SU-DHL-6 (cell line): ENCODE data around the gene ASB3.

Source experiments
- H2AFZ ChIP-seq: fragments of 200-600 bp; sonication (generic); 2 replicates; pipeline ENCODE4 v1.6.1; 2014; ENCODE audit warnings: low read depth, mild to moderate bottlenecking, moderate library complexity, mixed read lengths, antibody characterized with exemption, low read length; ENCODE audit not compliant: severe bottlenecking
- H3F3A ChIP-seq: fragments of 200-600 bp; shearing (Covaris generic); 2 replicates; pipeline ENCODE4 v1.6.0; 2016; ENCODE audit warnings: antibody characterized with exemption, mild to moderate bottlenecking; ENCODE audit not compliant: insufficient read depth
- H3K27ac ChIP-seq: fragments of 200-600 bp; sonication (generic); 2 replicates; pipeline ENCODE4 v1.5.1; 2016; ENCODE audit warnings: low read depth, mild to moderate bottlenecking, low read length, moderate library complexity, mixed read lengths
- H3K27me3 ChIP-seq: fragments of 200-600 bp; sonication (generic), shearing (Covaris generic); 2 replicates; pipeline ENCODE4 v1.6.0; 2014; ENCODE audit warnings: mild to moderate bottlenecking, low read length
- H3K36me3 ChIP-seq: fragments of 200-600 bp; sonication (generic); 2 replicates; pipeline ENCODE4 v1.6.1; 2014; ENCODE audit warnings: mild to moderate bottlenecking, low read length, mixed read lengths
- H3K4me2 ChIP-seq: fragments of 300-600, 200-600 bp; shearing (Covaris generic), sonication (generic); 2 replicates; pipeline ENCODE4 v1.6.0; 2014; ENCODE audit warnings: low read length, low read depth, mild to moderate bottlenecking; ENCODE audit not compliant: poor library complexity, severe bottlenecking
- H3K4me3 ChIP-seq: fragments of 200-600 bp; sonication (generic); 2 replicates; pipeline ENCODE4 v1.5.1; 2014; ENCODE audit warnings: antibody characterized with exemption, low read length, mild to moderate bottlenecking, mixed read lengths; ENCODE audit not compliant: insufficient read depth, poor library complexity, severe bottlenecking
- H3K79me2 ChIP-seq: fragments of 200-600 bp; sonication (generic); 2 replicates; pipeline ENCODE4 v1.6.1; 2014; ENCODE audit warnings: mild to moderate bottlenecking, low read length, moderate library complexity; ENCODE audit not compliant: insufficient read depth
- H3K9ac ChIP-seq: fragments of 200-600 bp; sonication (generic); 2 replicates; pipeline ENCODE4 v1.7.0; 2014; ENCODE audit warnings: mild to moderate bottlenecking, low read length
- H3K9me2 ChIP-seq: fragments of 200-600 bp; sonication (generic); replicated peaks from 2 replicates; pipeline ENCODE4 v1.6.1; 2014; ENCODE audit warnings: low read length; ENCODE audit not compliant: insufficient read depth
- H3K9me3 ChIP-seq: fragments of 200-600 bp; sonication (generic); 2 replicates; pipeline ENCODE4 v1.6.1; 2014; ENCODE audit warnings: low read length, mixed read lengths; ENCODE audit not compliant: insufficient read depth
- H4K20me1 ChIP-seq: fragments of 200-600 bp; sonication (generic); 2 replicates; pipeline ENCODE4 v1.6.1; 2014; ENCODE audit warnings: low read depth, mild to moderate bottlenecking, antibody characterized with exemption, low read length, moderate library complexity, mixed read lengths
- CTCF ChIP-seq: fragments of 200-600 bp; sonication (generic); IDR thresholded peaks from one replicate; pipeline ENCODE4 v1.5.1; 2017; ENCODE audit warnings: antibody characterized with exemption, mild to moderate bottlenecking, low read length, moderate library complexity; ENCODE audit not compliant: insufficient read depth, poor library complexity, severe bottlenecking
- EZH2phosphoT487 ChIP-seq: fragments of 200-600 bp; sonication (generic), shearing (Covaris generic); conservative IDR thresholded peaks from 2 replicates; pipeline ENCODE4 v1.6.1; 2018; ENCODE audit warnings: mild to moderate bottlenecking, antibody characterized with exemption, low read length, moderate library complexity, mixed read lengths

The ASB3 gene

DNA sequence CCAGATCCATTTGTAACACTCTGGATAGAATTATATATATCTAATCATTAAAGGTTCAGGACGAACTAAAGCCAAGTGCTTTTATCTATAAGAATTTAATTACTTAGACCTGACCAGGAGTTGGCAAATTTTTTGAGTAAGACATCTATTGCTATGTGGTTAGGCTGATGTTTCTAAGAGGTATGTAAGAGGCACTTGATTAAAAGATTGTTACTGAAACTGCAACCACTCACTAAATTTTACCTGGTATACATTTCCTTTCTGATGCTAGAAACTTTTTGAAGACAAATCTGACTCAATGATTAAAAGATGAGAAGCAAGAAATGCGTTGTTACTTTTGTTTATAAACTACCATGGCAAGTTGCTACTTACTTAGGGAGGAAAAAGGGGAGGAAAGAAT lies 95.9 kb downstream of the ASB3 start:
- Histone ChIP-seq H4K20me1 (no peaks in the 10 kb centered on the region), H3K9me2 (no peaks in the 10 kb centered on the region), H3K9ac (no peak overlapping the region), H3K36me3 (no peaks in the 10 kb centered on the region), H3K9me3 (no peaks in the 10 kb centered on the region), H3K4me2 (no peak overlapping the region), H2AFZ (no peak overlapping the region), H3K4me3 (no peak overlapping the region), H3K27me3 (no peaks in the 10 kb centered on the region), H3K27ac (no peak overlapping the region), H3F3A (no peaks in the 10 kb centered on the region), H3K79me2 (no peaks in the 10 kb centered on the region)
- TF ChIP-seq EZH2phosphoT487 (no peak), CTCF (no peak)

- Histone ChIP-seq H3F3A (no peaks in the 10 kb centered on the region), H3K9me2 (no peaks in the 10 kb centered on the region), H3K9me3 (no peaks in the 10 kb centered on the region), H3K36me3 (no peaks in the 10 kb centered on the region), H3K27ac (no peak overlapping the region), H3K9ac (no peak overlapping the region), H3K79me2 (no peaks in the 10 kb centered on the region), H3K4me2 (no peak overlapping the region), H2AFZ (no peak overlapping the region), H4K20me1 (no peaks in the 10 kb centered on the region), H3K27me3 (no peaks in the 10 kb centered on the region), H3K4me3 (no peak overlapping the region)
- TF ChIP-seq CTCF (no peak), EZH2phosphoT487 (no peak)
Observed at GRCh38 chr2:53672881-53673522, 113.8 kb downstream of the ASB3 start.

DNA sequence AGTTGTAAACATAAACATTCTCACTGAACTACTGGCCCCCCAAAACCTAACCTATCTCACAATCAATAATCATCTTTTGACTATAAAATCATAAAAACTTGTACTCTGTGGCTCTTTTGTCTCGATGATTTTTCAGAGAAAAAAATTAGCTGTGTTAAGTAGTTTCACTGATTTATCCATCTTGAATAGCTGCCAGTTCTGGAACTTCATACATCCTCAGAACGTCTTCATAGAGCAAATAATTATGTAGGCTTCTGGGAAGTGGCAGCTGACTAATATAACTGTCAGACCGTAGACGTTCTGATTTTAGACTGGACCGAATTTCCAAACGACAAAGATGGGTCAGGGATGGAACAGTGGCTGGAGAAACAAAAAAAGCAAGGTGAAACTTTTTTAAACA lies 116.4 kb downstream of the ASB3 start:
- Histone ChIP-seq H3K9ac (no peak overlapping the region), H3K27me3 (no peaks in the 10 kb centered on the region), H2AFZ (no peak overlapping the region), H3K36me3 (no peaks in the 10 kb centered on the region), H3K4me3 (no peak overlapping the region), H3K27ac (no peak overlapping the region), H3K4me2 (no peak overlapping the region), H3F3A (no peaks in the 10 kb centered on the region), H4K20me1 (no peaks in the 10 kb centered on the region), H3K79me2 (no peaks in the 10 kb centered on the region), H3K9me3 (no peaks in the 10 kb centered on the region), H3K9me2 (no peaks in the 10 kb centered on the region)
- TF ChIP-seq CTCF (no peak), EZH2phosphoT487 (no peak)
